Lower leg skin (tissue), 3 donors: ENCODE measurements around the gene FLT1.

ENCODE experiments used
- CTCF ChIP-seq, 3 donors: fragments of 450-650 bp; IDR thresholded peaks; one replicate each; pipeline ENCODE4 v1.5.1; 2016; ENCODE audit warnings: antibody characterized with exemption in 3 of 3, mild to moderate bottlenecking in 3 of 3, moderate library complexity in 2 of 3
- POLR2A ChIP-seq, 2 donors: fragments of 450-650 bp; IDR thresholded peaks; one replicate each; pipeline ENCODE4 v1.6.1; 2016 to 2017; ENCODE audit warnings: antibody characterized with exemption in 2 of 2, mild to moderate bottlenecking in 1 of 2, moderate library complexity in 1 of 2

GRCh38 chr13:28539625-28540286, 44.8 kb upstream of the FLT1 start:
- TF ChIP-seq CTCF (IDR thresholded peaks at IDR 0.05) (no peak), POLR2A (IDR thresholded peaks at IDR 0.05) (no peak)
